HEK293 (cell line): ENCODE data around the gene SLC22A17.
A peak's percentile ranks its signal among the peaks of the same experiment; 100 is the strongest.

Experiments used
- CTCF ChIA-PET: fragments of 350-600 bp; formaldehyde crosslinking; extraction: SDS; loops from one replicate; lab custom pipeline; 2021; ENCODE audit warnings: antibody characterized with exemption; lab: Yijun Ruan, JAX
- POLR2A ChIA-PET: fragments of 300-600 bp; formaldehyde crosslinking; extraction: SDS; loops from one replicate; lab custom pipeline; 2020; ENCODE audit warnings: antibody characterized with exemption, inconsistent platforms; lab: Yijun Ruan, JAX
- H3K27ac ChIP-seq: fragments of 200-500 bp; sonication (Bioruptor generic); 2 replicates; pipeline ENCODE4 v1.5.1; 2014; ENCODE audit warnings: low read depth, low read length, control low read depth, inconsistent platforms; ENCODE audit errors: extremely low read depth
- H3K36me3 ChIP-seq, 2 experiments: fragments of 200-500 bp in 1 of 2; sonication (Bioruptor generic) in 1 of 2; 1 replicate in 1 of 2; 2 replicates in 1 of 2; pipeline ENCODE4 v1.5.1; 2014 to 2017; ENCODE audit warnings: inconsistent platforms in 2 of 2, low read length in 2 of 2; ENCODE audit not compliant: control insufficient read depth in 2 of 2, insufficient read depth in 1 of 2
- H3K4me1 ChIP-seq: fragments of 200-500 bp; sonication (Bioruptor generic); 2 replicates; pipeline ENCODE4 v1.5.1; 2014; ENCODE audit warnings: mild to moderate bottlenecking, low read length, inconsistent platforms; ENCODE audit not compliant: control insufficient read depth, insufficient read depth
- H3K4me3 ChIP-seq: 2 replicates; pipeline ENCODE4 v1.5.1; 2011; ENCODE audit warnings: low read depth, mild to moderate bottlenecking, control low read depth, low read length, moderate library complexity
- H3K9me3 ChIP-seq: fragments of 200-500 bp; sonication (Bioruptor generic); 2 replicates; pipeline ENCODE4 v1.5.1; 2014; ENCODE audit warnings: low read depth, low read length, inconsistent platforms; ENCODE audit not compliant: control insufficient read depth, insufficient read depth
- BCL11A ChIP-seq: fragments of 450-650 bp; formaldehyde crosslinking; IDR thresholded peaks from 2 replicates; pipeline ENCODE4 v1.5.1; 2016; ENCODE audit warnings: low read depth, missing biosample characterization, missing genetic modification characterization
- GLI4 ChIP-seq: fragments of 450-650 bp; formaldehyde crosslinking; IDR thresholded peaks from 2 replicates; pipeline ENCODE4 v1.5.1; 2016; ENCODE audit warnings: missing biosample characterization, missing genetic modification characterization
- KLF10 ChIP-seq: fragments of 450-650 bp; IDR thresholded peaks from 2 replicates; pipeline ENCODE4 v1.5.1; 2018; ENCODE audit warnings: missing biosample characterization, mild to moderate bottlenecking, missing genetic modification characterization
- KLF8 ChIP-seq: fragments of 450-650 bp; formaldehyde crosslinking; IDR thresholded peaks from 2 replicates; pipeline ENCODE4 v1.5.1; 2016; ENCODE audit warnings: missing biosample characterization, missing genetic modification characterization
- MZF1 ChIP-seq: fragments of 450-650 bp; formaldehyde crosslinking; IDR thresholded peaks from 2 replicates; pipeline ENCODE4 v1.5.1; 2017; ENCODE audit warnings: missing biosample characterization, missing genetic modification characterization, borderline replicate concordance
- TRIM28 ChIP-seq: IDR thresholded peaks from 2 replicates; pipeline ENCODE4 v1.6.1; 2011; ENCODE audit warnings: low read length, control low read depth, borderline replicate concordance
- YY2 ChIP-seq: fragments of 450-650 bp; formaldehyde crosslinking; IDR thresholded peaks from 2 replicates; pipeline ENCODE4 v1.5.1; 2016; ENCODE audit warnings: missing biosample characterization, missing genetic modification characterization
- ZFP37 ChIP-seq: fragments of 450-650 bp; formaldehyde crosslinking; IDR thresholded peaks from 2 replicates; pipeline ENCODE4 v1.5.1; 2016; ENCODE audit warnings: missing biosample characterization, missing genetic modification characterization
- ZNF112 ChIP-seq: fragments of 450-650 bp; formaldehyde crosslinking; IDR thresholded peaks from 2 replicates; pipeline ENCODE4 v1.5.0; 2017; ENCODE audit warnings: missing biosample characterization, missing genetic modification characterization
- ZNF157 ChIP-seq: fragments of 450-650 bp; formaldehyde crosslinking; IDR thresholded peaks from 2 replicates; pipeline ENCODE4 v1.5.1; 2016; ENCODE audit warnings: missing biosample characterization, missing genetic modification characterization
- ZNF19 ChIP-seq: fragments of 450-650 bp; formaldehyde crosslinking; IDR thresholded peaks from 2 replicates; pipeline ENCODE4; 2016; ENCODE audit warnings: missing biosample characterization, missing genetic modification characterization, low read depth
- ZNF214 ChIP-seq: fragments of 450-650 bp; formaldehyde crosslinking; IDR thresholded peaks from 2 replicates; pipeline ENCODE4 v1.5.1; 2017; ENCODE audit warnings: missing biosample characterization, mild to moderate bottlenecking, missing genetic modification characterization, borderline replicate concordance
- ZNF292 ChIP-seq: fragments of 450-650 bp; formaldehyde crosslinking; IDR thresholded peaks from 2 replicates; pipeline ENCODE4 v1.5.1; 2016; ENCODE audit warnings: low read depth, missing biosample characterization, missing genetic modification characterization, borderline replicate concordance
- ZNF302 ChIP-seq: fragments of 450-650 bp; formaldehyde crosslinking; IDR thresholded peaks from 2 replicates; pipeline ENCODE4 v1.5.1; 2016; ENCODE audit warnings: missing biosample characterization, missing genetic modification characterization, low read depth
- ZNF324 ChIP-seq: fragments of 450-650 bp; formaldehyde crosslinking; IDR thresholded peaks from 2 replicates; pipeline ENCODE4 v1.5.1; 2016; ENCODE audit warnings: missing biosample characterization, missing genetic modification characterization
- ZNF366 ChIP-seq: fragments of 450-650 bp; formaldehyde crosslinking; conservative IDR thresholded peaks from 2 replicates; pipeline ENCODE4 v1.5.1; 2016; ENCODE audit warnings: missing biosample characterization, missing genetic modification characterization
- ZNF423 ChIP-seq: fragments of 450-650 bp; formaldehyde crosslinking; IDR thresholded peaks from 2 replicates; pipeline ENCODE4 v1.5.1; 2016; ENCODE audit warnings: missing biosample characterization, missing genetic modification characterization
- ZNF514 ChIP-seq: fragments of 450-650 bp; formaldehyde crosslinking; IDR thresholded peaks from 2 replicates; pipeline ENCODE4 v1.5.1; 2016; ENCODE audit warnings: missing biosample characterization, missing genetic modification characterization
- ZNF529 ChIP-seq: fragments of 450-650 bp; formaldehyde crosslinking; IDR thresholded peaks from 2 replicates; pipeline ENCODE4 v1.5.1; 2017; ENCODE audit warnings: missing genetic modification characterization, missing biosample characterization; ENCODE audit not compliant: insufficient replicate concordance
- ZNF558 ChIP-seq: fragments of 450-650 bp; formaldehyde crosslinking; IDR thresholded peaks from 2 replicates; pipeline ENCODE4 v1.5.1; 2016; ENCODE audit warnings: missing biosample characterization, missing genetic modification characterization
- ZNF623 ChIP-seq: fragments of 450-650 bp; formaldehyde crosslinking; IDR thresholded peaks from 2 replicates; pipeline ENCODE4 v1.5.1; 2016; ENCODE audit warnings: missing biosample characterization, missing genetic modification characterization
- ZNF626 ChIP-seq: fragments of 450-650 bp; sonication (Bioruptor Pico); formaldehyde crosslinking; IDR thresholded peaks from 2 replicates; pipeline ENCODE4 v1.5.1; 2018; ENCODE audit warnings: missing biosample characterization, missing genetic modification characterization, inconsistent platforms
- ZNF670 ChIP-seq: fragments of 450-650 bp; formaldehyde crosslinking; IDR thresholded peaks from 2 replicates; pipeline ENCODE4 v1.5.1; 2016; ENCODE audit warnings: missing biosample characterization, missing genetic modification characterization, low read depth
- ZNF701 ChIP-seq: fragments of 450-650 bp; formaldehyde crosslinking; IDR thresholded peaks from 2 replicates; pipeline ENCODE4 v1.5.1; 2016; ENCODE audit warnings: missing biosample characterization, missing genetic modification characterization
- ZNF785 ChIP-seq: fragments of 450-650 bp; formaldehyde crosslinking; IDR thresholded peaks from 2 replicates; pipeline ENCODE4 v1.5.1; 2016; ENCODE audit warnings: missing biosample characterization, missing genetic modification characterization
- ZNF791 ChIP-seq: fragments of 450-650 bp; formaldehyde crosslinking; IDR thresholded peaks from 2 replicates; pipeline ENCODE4 v1.5.1; 2016; ENCODE audit warnings: missing biosample characterization, missing genetic modification characterization
- ZSCAN16 ChIP-seq: fragments of 450-650 bp; formaldehyde crosslinking; IDR thresholded peaks from 2 replicates; pipeline ENCODE4 v1.5.1; 2016; ENCODE audit warnings: missing biosample characterization, missing genetic modification characterization
- TF ChIP-seq, protein P1 (sequence below): fragments of 450-650 bp; formaldehyde crosslinking; IDR thresholded peaks from 2 replicates; pipeline ENCODE4 v1.5.1; 2016; ENCODE audit warnings: missing biosample characterization, missing genetic modification characterization
- TF ChIP-seq, protein P2 (sequence below): sonication (generic); formaldehyde crosslinking; IDR thresholded peaks from 2 replicates; pipeline ENCODE4 v1.8.1; 2022; ENCODE audit warnings: mild to moderate bottlenecking, moderate library complexity, missing genetic modification reagents
- TF ChIP-seq, protein P3 (sequence below): fragments of 450-650 bp; formaldehyde crosslinking; IDR thresholded peaks from 2 replicates; pipeline ENCODE4 v1.5.1; 2017; ENCODE audit warnings: missing biosample characterization, missing genetic modification characterization
- TF ChIP-seq, protein P4 (sequence below): fragments of 450-650 bp; formaldehyde crosslinking; IDR thresholded peaks from 2 replicates; pipeline ENCODE4 v1.5.1; 2017; ENCODE audit warnings: missing biosample characterization, mild to moderate bottlenecking, missing genetic modification characterization, moderate library complexity

SLC22A17 gene

DNA sequence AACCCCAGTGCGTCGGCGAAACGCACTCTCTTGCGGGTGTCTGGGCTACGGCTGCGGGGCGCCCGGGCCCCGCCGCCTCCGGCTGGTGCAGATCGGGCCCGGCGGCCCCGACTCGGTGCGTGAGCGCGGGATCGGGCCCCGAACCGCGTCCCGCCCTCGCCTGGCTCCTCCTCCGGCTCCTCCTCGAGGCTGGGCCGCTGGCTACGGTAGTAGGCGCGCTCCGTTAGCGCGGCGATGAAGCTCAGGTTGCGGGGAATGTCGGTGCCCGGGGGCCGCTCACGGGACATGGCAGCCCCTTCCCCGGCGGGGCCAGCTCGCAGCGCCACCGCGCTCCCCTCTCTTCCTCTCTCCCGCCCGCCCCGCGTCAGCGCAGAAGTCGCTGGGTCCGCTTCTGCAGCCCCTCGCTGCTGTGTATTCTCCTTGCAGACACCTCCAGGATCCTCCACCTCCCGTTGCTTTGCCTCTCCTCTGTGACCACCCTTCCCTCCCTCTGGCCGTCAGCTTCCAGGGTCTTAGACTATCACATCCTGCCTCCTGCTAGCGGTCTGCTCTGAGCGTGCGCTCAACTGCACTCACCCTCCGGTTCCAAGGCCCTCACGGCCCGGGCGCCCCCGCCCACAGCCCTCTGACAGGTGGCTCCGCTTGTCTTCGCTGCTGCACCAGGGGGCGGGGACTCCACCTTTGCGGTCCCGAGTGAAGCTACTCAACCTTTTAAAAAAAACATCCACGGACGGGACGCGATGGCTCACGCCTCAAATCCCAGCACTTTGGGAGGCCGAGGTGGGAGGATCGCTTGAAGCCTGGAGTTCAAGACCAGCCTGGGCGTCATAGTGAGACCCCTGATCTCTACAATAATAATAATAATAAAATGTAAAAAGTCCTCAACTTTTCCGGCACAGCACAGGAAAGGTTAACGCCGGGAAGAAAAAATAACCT, 50.1 kb downstream of the SLC22A17 start, which contains the start of gene PPP1R3E (continued):
- TF ChIP-seq, protein P1, sequence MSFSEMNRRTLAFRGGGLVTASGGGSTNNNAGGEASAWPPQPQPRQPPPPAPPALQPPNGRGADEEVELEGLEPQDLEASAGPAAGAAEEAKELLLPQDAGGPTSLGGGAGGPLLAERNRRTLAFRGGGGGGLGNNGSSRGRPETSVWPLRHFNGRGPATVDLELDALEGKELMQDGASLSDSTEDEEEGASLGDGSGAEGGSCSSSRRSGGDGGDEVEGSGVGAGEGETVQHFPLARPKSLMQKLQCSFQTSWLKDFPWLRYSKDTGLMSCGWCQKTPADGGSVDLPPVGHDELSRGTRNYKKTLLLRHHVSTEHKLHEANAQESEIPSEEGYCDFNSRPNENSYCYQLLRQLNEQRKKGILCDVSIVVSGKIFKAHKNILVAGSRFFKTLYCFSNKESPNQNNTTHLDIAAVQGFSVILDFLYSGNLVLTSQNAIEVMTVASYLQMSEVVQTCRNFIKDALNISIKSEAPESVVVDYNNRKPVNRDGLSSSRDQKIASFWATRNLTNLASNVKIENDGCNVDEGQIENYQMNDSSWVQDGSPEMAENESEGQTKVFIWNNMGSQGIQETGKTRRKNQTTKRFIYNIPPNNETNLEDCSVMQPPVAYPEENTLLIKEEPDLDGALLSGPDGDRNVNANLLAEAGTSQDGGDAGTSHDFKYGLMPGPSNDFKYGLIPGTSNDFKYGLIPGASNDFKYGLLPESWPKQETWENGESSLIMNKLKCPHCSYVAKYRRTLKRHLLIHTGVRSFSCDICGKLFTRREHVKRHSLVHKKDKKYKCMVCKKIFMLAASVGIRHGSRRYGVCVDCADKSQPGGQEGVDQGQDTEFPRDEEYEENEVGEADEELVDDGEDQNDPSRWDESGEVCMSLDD (tag by site-specific recombination) = no peak
- TF ChIP-seq ZNF670 = no peak
- no peak for TF ChIP-seq BCL11A (tag by site-specific recombination)
- TF ChIP-seq ZNF701 (tag by site-specific recombination) = no peak
- no peak for TF ChIP-seq ZNF157 (tag by site-specific recombination)
- no peak for TF ChIP-seq ZNF292 (tag by site-specific recombination)
- TF ChIP-seq ZNF785 (tag by site-specific recombination) = no peak
- TF ChIP-seq, protein P2, sequence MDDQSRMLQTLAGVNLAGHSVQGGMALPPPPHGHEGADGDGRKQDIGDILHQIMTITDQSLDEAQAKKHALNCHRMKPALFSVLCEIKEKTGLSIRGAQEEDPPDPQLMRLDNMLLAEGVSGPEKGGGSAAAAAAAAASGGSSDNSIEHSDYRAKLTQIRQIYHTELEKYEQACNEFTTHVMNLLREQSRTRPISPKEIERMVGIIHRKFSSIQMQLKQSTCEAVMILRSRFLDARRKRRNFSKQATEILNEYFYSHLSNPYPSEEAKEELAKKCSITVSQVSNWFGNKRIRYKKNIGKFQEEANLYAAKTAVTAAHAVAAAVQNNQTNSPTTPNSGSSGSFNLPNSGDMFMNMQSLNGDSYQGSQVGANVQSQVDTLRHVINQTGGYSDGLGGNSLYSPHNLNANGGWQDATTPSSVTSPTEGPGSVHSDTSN = no peak
- no peak for TF ChIP-seq YY2 (tag by site-specific recombination)
- TF ChIP-seq MZF1 = no peak
- TF ChIP-seq ZNF529 = no peak
- peak; percentile 57 for TF ChIP-seq ZNF366
- TF ChIP-seq ZNF558 = no peak
- TF ChIP-seq ZNF623 (tag by site-specific recombination) = no peak
- no peak for TF ChIP-seq ZNF302
- TF ChIP-seq ZNF514 (tag by site-specific recombination) = no peak

DNA sequence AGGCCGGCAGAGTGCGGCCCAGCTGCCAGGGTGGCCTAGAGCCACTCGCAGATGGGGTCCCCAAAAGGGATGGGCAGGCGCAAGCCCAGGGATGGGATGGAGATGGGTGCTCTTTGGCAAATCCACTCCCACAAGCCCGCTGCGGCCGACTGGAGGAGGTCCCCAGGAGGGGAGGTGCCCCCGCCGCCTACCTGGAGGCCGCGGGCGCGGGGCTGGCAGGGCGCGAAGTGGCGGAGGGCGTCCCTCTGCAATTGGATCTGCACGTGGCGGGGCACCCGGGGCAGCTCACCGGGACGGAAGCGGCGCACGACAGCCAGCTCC, 50.8 kb downstream of the SLC22A17 start:
- POLR2A ChIA-PET = interaction anchor here (0.6 to 8.1 kb wide), 9 partner anchors 8 to 295 kb away, joined by 3 to 170 read pairs (median 5); partner anchors contain the start of genes HOMEZ and PABPN1
- CTCF ChIA-PET = interaction anchor here (0.6 to 3.3 kb wide), 5 partner anchors 19 to 258 kb away, joined by 3 to 12 read pairs (median 4); partner anchors contain the start of gene PABPN1
- Histone ChIP-seq H3K4me1 (peaks cover 13% of the 10 kb centered on the region; the same call in 1 of the 2 replicates), H3K36me3 (peaks cover 4 to 23% of the 10 kb centered on the region in 2 experiments), H3K27ac (peak overlapping the region; percentile 97), H3K4me3 (peak overlapping the region; percentile 59), H3K9me3 (no peaks in the 10 kb centered on the region)
- no peak for TF ChIP-seq TRIM28
- TF ChIP-seq, protein P3, sequence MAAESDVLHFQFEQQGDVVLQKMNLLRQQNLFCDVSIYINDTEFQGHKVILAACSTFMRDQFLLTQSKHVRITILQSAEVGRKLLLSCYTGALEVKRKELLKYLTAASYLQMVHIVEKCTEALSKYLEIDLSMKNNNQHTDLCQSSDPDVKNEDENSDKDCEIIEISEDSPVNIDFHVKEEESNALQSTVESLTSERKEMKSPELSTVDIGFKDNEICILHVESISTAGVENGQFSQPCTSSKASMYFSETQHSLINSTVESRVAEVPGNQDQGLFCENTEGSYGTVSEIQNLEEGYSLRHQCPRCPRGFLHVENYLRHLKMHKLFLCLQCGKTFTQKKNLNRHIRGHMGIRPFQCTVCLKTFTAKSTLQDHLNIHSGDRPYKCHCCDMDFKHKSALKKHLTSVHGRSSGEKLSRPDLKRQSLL (tag by site-specific recombination) = 0 out of 2 replicates have a peak, but pooled peaks have one; percentile 40
- TF ChIP-seq ZNF791 = no peak
- TF ChIP-seq ZSCAN16 (tag by site-specific recombination) = no peak
- TF ChIP-seq, protein P4, sequence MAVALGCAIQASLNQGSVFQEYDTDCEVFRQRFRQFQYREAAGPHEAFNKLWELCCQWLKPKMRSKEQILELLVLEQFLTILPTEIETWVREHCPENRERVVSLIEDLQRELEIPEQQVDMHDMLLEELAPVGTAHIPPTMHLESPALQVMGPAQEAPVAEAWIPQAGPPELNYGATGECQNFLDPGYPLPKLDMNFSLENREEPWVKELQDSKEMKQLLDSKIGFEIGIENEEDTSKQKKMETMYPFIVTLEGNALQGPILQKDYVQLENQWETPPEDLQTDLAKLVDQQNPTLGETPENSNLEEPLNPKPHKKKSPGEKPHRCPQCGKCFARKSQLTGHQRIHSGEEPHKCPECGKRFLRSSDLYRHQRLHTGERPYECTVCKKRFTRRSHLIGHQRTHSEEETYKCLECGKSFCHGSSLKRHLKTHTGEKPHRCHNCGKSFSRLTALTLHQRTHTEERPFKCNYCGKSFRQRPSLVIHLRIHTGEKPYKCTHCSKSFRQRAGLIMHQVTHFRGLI (tag by site-specific recombination) = peak; percentile 38; the same call in 1 of the 2 replicates
- TF ChIP-seq KLF8 (tag by site-specific recombination) = peak; percentile 97
- peak; percentile 75 for TF ChIP-seq ZNF423 (tag by site-specific recombination)
- TF ChIP-seq ZNF112 (tag by site-specific recombination) = no peak
- TF ChIP-seq ZNF214 (tag by site-specific recombination) = no peak
- peak; percentile 88 for TF ChIP-seq ZNF324 (tag by site-specific recombination)
- TF ChIP-seq ZFP37 (tag by site-specific recombination) = no peak
- no peak for TF ChIP-seq ZNF626 (tag by site-specific recombination)
- TF ChIP-seq GLI4 = 0 out of 2 replicates have a peak, but pooled peaks have one; percentile 21
- no peak; the same call in none of the 2 replicates for TF ChIP-seq KLF10 (tag by site-specific recombination)
- TF ChIP-seq ZNF19 = no peak
